Activated T-cell treated with anti-CD3 and anti-CD28 coated beads, Interleukin-2, amount 50 U/mL, for 4 hours (primary cell): ENCODE data around the gene TARP.
"Not testable (repeated sequence)": the region's sequence is repeated elsewhere in the genome, so short reads cannot be mapped to it uniquely, and the experiment has no call there.

ENCODE experiments used
- ATAC-seq, 2 donors: fragments of 200-7000 bp; cut with Tn5 transposase; one replicate each; pipeline ENCODE4 v1.10.0; 2021
- DNase-seq: peaks from one replicate; pipeline ENCODE4 v3.0.0-alpha.2; 2020
- H3K27me3 Mint-ChIP-seq: one replicate; pipeline ENCODE4 v1.8.0; 2021; ENCODE audit warnings: low read depth, mixed read lengths
- H3K36me3 Mint-ChIP-seq: one replicate; pipeline ENCODE4 v1.8.0; 2022; ENCODE audit warnings: mixed read lengths; ENCODE audit not compliant: insufficient read depth
- H3K4me1 Mint-ChIP-seq: one replicate; pipeline ENCODE4 v1.8.0; 2021; ENCODE audit warnings: low read depth, mixed read lengths
- H3K4me3 Mint-ChIP-seq: one replicate; pipeline ENCODE4 v1.8.0; 2021; ENCODE audit warnings: mild to moderate bottlenecking, moderate library complexity, mixed read lengths
- H3K9me3 Mint-ChIP-seq: one replicate; pipeline ENCODE4 v1.8.0; 2021; ENCODE audit warnings: mixed read lengths

The TARP gene

DNA sequence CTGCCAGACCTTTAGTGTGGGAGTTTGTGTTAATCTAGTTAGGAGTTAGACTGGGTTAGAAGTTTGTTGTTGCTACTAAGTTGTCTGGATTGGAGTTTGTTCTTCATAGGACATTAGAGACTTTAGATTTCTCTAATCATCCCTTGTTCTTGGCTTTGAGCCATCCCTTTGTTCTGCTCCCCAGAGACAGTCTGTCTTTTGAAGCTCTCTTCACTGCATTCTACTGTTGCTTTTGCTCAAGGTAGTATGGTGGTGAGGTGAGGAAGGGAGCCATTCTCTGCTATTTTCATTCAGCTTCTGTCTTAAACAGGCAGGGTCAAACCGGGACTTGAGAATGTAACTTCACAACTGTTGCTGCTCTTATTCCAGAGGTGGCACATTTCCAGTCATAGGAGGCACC is 10.4 kb upstream of the TARP start:
- Mint-ChIP-seq H3K36me3 (no peaks in the 10 kb centered on the region), H3K4me1 (peaks cover 8% of the 10 kb centered on the region), H3K4me3 (no peak overlapping the region), H3K27me3 (no peaks in the 10 kb centered on the region), H3K9me3 (no peaks in the 10 kb centered on the region)
- DNase-seq: no peak
- no peak for ATAC-seq

GRCh38 chr7:38283107-38283506 is 9.7 kb upstream of the TARP start:
- H3K9me3 Mint-ChIP-seq: no peaks in the 10 kb centered on the region
- no peak overlapping the region for H3K4me3 Mint-ChIP-seq
- no peaks in the 10 kb centered on the region for H3K27me3 Mint-ChIP-seq
- H3K36me3 Mint-ChIP-seq: no peaks in the 10 kb centered on the region
- ATAC-seq: no peak
- DNase-seq: no peak
- H3K4me1 Mint-ChIP-seq: peaks cover 8% of the 10 kb centered on the region

DNA sequence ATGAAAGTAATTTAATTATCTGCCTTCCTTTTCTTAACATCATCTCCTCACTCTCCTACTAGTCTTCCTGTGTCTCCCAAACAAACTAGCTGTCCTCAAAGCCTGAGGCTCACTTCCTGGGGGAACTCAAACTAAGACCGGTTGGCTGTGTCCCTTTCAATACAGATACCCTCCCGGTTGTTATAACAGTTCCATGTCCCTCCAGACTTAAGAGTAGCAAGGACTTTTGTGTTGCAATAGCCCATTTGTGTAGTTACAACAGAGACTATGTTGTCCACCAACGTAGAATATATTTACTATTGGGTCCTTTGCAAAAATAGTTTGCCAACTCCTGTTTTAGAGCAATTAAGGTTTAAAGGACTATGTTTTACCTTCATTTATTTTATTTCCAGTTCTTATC is 8.6 kb upstream of the TARP start:
- no peak overlapping the region for H3K4me3 Mint-ChIP-seq
- H3K27me3 Mint-ChIP-seq: no peaks in the 10 kb centered on the region
- H3K9me3 Mint-ChIP-seq: no peaks in the 10 kb centered on the region
- ATAC-seq: no peak
- no peaks in the 10 kb centered on the region for H3K36me3 Mint-ChIP-seq
- DNase-seq: no peak
- peaks cover 8% of the 10 kb centered on the region for H3K4me1 Mint-ChIP-seq

DNA sequence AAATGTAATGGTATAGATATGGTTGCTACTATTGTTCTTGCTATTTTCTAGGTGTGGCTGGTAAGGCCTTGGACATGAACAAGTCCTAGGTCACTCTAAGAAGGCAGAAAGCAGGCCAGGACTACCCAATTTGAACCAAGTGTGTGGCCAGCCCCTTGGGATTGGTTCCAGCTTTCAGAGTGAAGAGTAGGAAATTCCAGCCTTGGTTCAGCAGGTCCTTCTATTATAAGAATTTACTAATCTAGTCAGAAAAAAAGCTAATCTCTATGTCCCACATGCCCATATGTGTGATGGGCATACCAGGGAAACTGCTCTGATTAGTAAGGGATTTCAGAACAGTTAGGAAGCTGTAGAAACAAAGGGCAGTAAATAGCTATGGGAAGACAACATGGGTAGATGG is 7.8 kb upstream of the TARP start:
- H3K36me3 Mint-ChIP-seq: no peaks in the 10 kb centered on the region
- no peak overlapping the region for H3K4me3 Mint-ChIP-seq
- DNase-seq: no peak
- no peak for ATAC-seq
- H3K9me3 Mint-ChIP-seq: no peaks in the 10 kb centered on the region
- H3K27me3 Mint-ChIP-seq: no peaks in the 10 kb centered on the region
- peaks cover 8% of the 10 kb centered on the region for H3K4me1 Mint-ChIP-seq

- Mint-ChIP-seq H3K4me1 (peaks cover 8% of the 10 kb centered on the region), H3K4me3 (no peak overlapping the region), H3K27me3 (no peaks in the 10 kb centered on the region), H3K9me3 (no peaks in the 10 kb centered on the region), H3K36me3 (no peaks in the 10 kb centered on the region)
- no peak for DNase-seq
- ATAC-seq: no peak
Observed at GRCh38 chr7:38280707-38281106, 7.3 kb upstream of the TARP start.

DNA sequence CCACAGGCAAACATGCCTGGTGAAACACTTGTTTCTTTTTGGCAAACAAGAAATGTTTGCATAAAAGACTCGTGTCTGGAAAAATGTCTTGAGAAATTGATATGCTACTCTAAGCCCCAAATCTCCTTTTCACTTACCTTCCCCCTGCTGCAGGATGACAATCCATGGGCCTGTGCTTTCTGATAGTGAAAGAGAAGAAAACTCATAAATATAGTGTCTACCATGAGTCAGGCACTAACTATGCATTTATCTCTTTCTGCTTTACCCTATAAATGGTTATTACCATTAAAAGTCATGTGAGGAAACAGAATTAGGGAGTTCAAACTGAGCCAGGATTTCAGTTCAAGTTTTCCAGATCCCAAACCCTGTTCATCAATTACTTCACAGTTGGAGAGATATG is 6.6 kb upstream of the TARP start:
- no peaks in the 10 kb centered on the region for H3K36me3 Mint-ChIP-seq
- H3K27me3 Mint-ChIP-seq: no peaks in the 10 kb centered on the region
- no peak for ATAC-seq
- peaks cover 8% of the 10 kb centered on the region for H3K4me1 Mint-ChIP-seq
- H3K4me3 Mint-ChIP-seq: no peak overlapping the region
- no peak for DNase-seq
- H3K9me3 Mint-ChIP-seq: no peaks in the 10 kb centered on the region

GRCh38 chr7:38276096-38276877 is 2.9 kb upstream of the TARP start:
- Mint-ChIP-seq H3K4me3 (peak overlapping the region; percentile 71), H3K4me1 (peaks cover 2% of the 10 kb centered on the region), H3K27me3 (no peaks in the 10 kb centered on the region), H3K9me3 (no peaks in the 10 kb centered on the region), H3K36me3 (no peaks in the 10 kb centered on the region)
- ATAC-seq (no peak), DNase-seq (no peak)

- H3K4me1 Mint-ChIP-seq: no peaks in the 10 kb centered on the region
- peak overlapping the region; percentile 71 for H3K4me3 Mint-ChIP-seq
- no peaks in the 10 kb centered on the region for H3K27me3 Mint-ChIP-seq
- no peaks in the 10 kb centered on the region for H3K36me3 Mint-ChIP-seq
- DNase-seq (no peak), ATAC-seq (no peak)
- H3K9me3 Mint-ChIP-seq: no peaks in the 10 kb centered on the region
Observed at GRCh38 chr7:38274927-38275620, 1.6 kb upstream of the TARP start.

DNA sequence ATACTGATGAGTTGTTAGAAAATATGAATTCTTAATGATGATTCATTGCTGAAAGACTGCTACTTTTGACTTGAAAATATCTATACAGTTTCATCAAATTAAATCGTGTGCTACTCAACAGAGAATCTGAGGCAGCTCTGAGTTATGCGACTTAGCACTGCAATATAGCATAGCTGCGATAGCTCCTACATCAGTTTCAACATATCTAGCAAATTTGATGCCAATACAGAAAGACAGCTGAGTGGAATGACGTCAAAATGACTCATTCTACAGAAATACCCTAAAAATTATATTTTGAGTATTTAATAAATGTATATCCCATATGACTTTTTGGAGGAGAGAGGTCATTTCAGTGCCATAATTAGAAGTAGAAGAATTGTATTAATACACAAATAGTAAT is 1.1 kb upstream of the TARP start:
- DNase-seq: no peak
- H3K4me3 Mint-ChIP-seq: peak overlapping the region; percentile 35
- H3K27me3 Mint-ChIP-seq: no peaks in the 10 kb centered on the region
- ATAC-seq: no peak
- H3K4me1 Mint-ChIP-seq: no peaks in the 10 kb centered on the region
- no peaks in the 10 kb centered on the region for H3K9me3 Mint-ChIP-seq
- no peaks in the 10 kb centered on the region for H3K36me3 Mint-ChIP-seq

DNA sequence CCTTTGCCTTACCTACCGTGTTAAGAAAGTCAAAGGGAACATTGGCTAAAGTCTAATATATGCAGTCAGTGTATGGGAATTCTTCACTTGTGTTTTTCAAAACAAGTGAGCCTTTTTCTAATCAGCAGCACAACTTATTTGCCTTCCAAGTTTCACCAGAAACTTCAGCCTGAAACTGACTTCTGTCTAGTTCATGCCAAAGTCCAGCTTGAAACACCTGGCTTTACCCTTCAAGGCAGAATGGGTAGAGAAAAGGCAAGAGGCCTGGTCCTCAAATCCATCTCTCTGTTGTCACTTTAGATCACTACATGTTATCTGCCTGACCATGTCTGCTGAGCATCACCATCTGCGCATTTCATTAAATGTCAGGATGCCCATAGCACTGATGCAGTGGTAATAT is 3.0 kb downstream of the TARP start:
- H3K27me3 Mint-ChIP-seq, H3K4me3 Mint-ChIP-seq, DNase-seq, H3K9me3 Mint-ChIP-seq, H3K36me3 Mint-ChIP-seq, ATAC-seq, H3K4me1 Mint-ChIP-seq: not testable (repeated sequence)

DNA sequence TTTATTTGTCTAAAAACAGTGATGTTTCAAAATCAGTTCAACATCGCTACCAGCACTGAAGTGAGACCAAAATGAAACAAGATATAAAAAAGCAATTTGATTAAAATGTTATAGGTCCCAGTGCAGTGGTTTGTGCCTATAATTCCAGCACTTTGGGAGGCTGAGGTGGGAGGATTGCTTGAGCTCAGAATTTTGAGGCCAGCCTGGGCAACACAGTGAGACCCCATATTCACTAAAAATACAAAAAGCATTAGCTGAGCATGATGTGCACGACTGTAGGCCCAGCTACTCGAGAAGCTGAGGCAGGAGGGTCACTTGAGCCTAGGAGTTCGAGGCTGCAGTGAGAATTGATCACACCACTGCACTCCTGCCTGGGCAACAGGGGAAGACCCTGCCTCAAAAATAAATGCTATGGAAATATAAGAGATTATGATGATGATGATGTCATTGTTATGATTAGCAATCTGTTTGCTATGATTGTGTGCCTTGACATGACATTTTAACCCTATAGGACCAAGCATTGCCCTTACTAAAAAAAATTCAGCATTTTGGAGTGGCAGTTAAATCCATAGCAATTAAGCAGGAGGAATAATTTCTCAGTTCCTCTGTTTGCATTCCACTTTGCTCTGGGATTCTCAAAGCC is 3.6 kb downstream of the TARP start:
- not testable (repeated sequence) for H3K27me3 Mint-ChIP-seq, H3K4me1 Mint-ChIP-seq, H3K4me3 Mint-ChIP-seq, ATAC-seq, H3K36me3 Mint-ChIP-seq, DNase-seq, H3K9me3 Mint-ChIP-seq

GRCh38 chr7:38265958-38266357 is 7.5 kb downstream of the TARP start:
- DNase-seq, ATAC-seq, H3K4me1 Mint-ChIP-seq: not testable (repeated sequence)

GRCh38 chr7:38264602-38265001 is 8.8 kb downstream of the TARP start:
- ATAC-seq, DNase-seq, H3K9me3 Mint-ChIP-seq, H3K27me3 Mint-ChIP-seq, H3K36me3 Mint-ChIP-seq, H3K4me3 Mint-ChIP-seq, H3K4me1 Mint-ChIP-seq: not testable (repeated sequence)

More at GRCh38 chr7:38265958-38266357, 7.5 kb downstream of the TARP start:
- H3K9me3 Mint-ChIP-seq, H3K36me3 Mint-ChIP-seq, H3K4me3 Mint-ChIP-seq, H3K27me3 Mint-ChIP-seq: not testable (repeated sequence)

GRCh38 chr7:38263274-38263673 is 10.2 kb downstream of the TARP start:
- not testable (repeated sequence) for H3K9me3 Mint-ChIP-seq, H3K27me3 Mint-ChIP-seq, DNase-seq, H3K4me1 Mint-ChIP-seq, ATAC-seq, H3K4me3 Mint-ChIP-seq, H3K36me3 Mint-ChIP-seq

DNA sequence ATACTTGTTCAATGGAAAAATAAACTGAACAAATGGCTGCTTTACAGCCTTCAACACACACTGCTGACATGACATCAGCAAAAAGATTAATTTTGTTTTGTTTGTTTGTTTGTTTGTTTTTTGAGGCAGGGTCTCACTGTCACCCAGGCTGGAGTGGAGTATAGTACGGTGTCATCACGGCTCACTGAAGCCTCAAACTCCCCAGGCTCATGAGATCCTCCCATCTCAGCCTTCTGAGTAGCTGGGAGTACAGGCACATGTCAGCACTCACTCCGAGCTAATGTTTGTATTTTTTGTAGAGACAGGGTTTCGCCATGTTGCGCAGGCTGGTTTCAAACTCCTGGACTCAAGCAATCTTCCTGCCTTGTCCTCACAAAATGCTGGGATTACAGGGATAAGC is 10.9 kb downstream of the TARP start:
- Mint-ChIP-seq H3K4me1 (peaks cover 3% of the 10 kb centered on the region), H3K27me3 (no peaks in the 10 kb centered on the region), H3K9me3 (no peaks in the 10 kb centered on the region), H3K36me3 (peaks cover 4% of the 10 kb centered on the region), H3K4me3 (peak overlapping the region; percentile 4)
- ATAC-seq (no peak), DNase-seq (no peak)
